Measurements from ENCODE around the gene PALD1.

The PALD1 gene

DNA sequence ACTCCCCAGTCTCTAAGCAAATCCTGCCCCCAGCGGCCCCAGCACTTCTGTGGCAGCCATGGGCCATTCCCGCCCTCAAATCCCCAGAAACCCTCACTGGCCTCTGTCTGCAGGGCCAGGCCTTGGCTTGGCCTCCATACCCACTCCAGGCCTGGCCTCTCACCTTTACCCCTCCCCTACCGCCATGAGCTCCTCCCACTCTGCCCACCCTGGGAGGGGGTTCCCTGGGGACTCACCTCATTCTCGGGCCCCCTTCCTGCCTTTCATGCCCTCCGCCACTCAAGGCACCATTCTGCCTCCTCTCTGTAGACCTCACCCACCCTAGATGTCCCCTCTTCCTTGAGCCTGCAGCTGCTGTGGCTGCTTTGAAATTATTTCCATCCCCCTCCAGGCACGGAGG is 83.0 kb downstream of the PALD1 start:
- H3K4me3 ChIP-seq (ENCODE audit: low read length) = no peak overlapping the region
- no peak for TF ChIP-seq ZNF274 (IDR thresholded peaks at IDR 0.05; ENCODE audit: low read depth, low read length)

DNA sequence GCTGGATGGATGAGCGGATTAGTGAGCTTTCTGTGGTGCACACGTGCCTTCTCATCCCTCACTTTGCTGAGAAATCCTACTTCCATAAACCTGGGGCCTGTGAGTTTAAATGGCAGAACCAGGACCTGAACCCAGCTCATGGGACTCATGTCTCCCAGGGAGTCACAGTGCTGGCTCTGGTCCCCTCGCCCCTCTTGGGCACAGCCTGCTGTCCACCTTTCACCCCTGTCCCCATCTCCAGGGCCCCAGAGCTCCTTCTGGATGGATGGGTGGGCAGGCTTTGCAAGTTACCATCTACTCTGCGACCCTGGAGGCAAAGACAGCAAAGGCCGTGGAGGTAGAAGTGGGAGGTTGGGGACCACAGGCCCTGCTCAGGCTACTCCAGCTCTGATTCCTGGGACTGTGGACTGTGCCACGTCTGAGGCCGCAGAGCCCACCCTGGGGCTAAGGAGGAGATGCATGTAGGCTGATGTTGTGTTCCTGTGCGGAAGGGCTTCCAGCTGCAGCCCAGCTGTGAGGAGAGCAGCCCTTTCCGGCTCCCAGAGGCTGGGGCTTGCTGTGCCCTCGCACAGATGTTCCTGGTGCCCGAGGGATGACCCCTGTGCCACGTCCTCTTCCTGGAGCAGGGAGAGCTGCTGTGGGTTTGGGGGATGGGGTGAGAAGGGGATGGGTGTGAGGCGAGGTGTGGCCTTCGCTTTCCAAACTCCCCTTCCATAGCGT is 83.6 kb downstream of the PALD1 start:
- no peak overlapping the region for H3K4me3 ChIP-seq (ENCODE audit: low read length)
- no peak for TF ChIP-seq ZNF274 (IDR thresholded peaks at IDR 0.05; ENCODE audit: low read depth, low read length)

DNA sequence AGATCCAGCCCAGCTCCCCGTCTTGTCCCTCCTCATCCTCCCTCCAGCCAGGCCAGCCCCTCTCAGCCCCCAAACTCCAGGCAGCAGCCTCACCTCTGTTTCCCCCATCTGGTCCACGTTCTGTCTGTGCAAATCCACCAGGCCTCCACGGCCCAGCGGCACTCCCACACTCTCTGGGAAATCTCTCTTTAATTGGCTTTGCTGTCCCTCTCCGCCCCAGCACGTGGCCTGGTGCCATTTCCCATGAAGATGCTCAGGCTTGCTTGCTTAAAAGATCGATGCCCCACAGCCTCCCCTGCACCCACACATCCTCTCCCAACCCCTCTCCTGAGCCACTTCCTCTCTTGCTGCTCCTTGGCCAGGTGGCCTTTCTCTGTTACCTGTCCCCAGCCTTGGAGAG is 84.7 kb downstream of the PALD1 start:
- H3K4me3 ChIP-seq (ENCODE audit: low read length) = no peak overlapping the region
- TF ChIP-seq ZNF274 (IDR thresholded peaks at IDR 0.05; ENCODE audit: low read depth, low read length) = no peak

DNA sequence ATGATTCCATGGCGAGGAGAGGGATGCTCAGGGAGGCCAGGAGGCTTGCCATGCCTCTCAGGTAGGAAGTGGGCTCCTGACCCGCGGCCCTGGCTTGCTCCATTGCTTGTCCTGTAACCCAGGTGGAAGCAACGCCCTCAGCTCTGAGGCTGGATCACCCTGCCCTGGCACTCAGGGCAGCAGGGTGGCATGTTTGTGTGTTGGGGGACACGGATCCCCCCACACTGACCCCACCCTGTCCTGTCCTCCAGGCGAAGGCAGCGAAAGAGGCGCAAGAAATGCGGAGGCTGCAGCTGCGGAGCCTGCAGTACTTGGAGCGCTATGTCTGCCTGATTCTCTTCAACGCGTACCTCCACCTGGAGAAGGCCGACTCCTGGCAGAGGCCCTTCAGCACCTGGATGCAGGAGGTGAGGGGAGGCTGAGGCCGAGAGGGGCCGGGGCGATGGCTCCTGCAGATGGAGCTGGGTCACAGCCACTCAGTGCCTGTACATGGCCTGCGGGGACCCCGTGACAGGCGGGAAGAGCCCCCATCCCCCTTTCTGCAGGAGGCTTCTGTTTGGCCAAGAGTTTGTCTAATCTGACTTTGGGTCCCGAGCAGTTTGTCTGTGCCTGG is 85.7 kb downstream of the PALD1 start:
- no peak overlapping the region for H3K4me3 ChIP-seq (ENCODE audit: low read length)
- TF ChIP-seq ZNF274 (IDR thresholded peaks at IDR 0.05; ENCODE audit: low read depth, low read length) = no peak

DNA sequence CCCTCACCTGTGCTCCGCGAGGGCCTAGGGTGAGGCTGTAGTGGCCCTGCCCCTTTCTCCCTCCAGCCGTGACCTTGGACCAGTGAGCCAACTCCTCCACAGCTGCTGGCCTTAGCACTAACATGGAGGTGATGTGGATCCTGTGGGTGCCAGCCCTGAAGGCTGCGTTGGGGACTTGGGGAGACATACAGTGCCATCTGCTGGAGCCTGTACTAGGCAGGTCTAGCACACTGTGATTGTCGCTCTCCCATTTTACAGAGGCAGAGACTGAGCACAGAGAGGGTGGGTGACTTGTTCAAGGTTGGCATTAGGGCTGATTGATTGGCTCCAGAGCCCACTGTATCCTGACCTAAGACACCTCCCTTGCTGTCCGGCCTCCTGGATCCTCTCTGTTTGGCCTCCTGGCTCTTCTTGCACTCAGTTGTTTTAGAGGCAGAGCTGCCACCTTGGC is 86.4 kb downstream of the PALD1 start:
- TF ChIP-seq ZNF274 (IDR thresholded peaks at IDR 0.05; ENCODE audit: low read depth, low read length) = no peak
- no peak overlapping the region for H3K4me3 ChIP-seq (ENCODE audit: low read length)

DNA sequence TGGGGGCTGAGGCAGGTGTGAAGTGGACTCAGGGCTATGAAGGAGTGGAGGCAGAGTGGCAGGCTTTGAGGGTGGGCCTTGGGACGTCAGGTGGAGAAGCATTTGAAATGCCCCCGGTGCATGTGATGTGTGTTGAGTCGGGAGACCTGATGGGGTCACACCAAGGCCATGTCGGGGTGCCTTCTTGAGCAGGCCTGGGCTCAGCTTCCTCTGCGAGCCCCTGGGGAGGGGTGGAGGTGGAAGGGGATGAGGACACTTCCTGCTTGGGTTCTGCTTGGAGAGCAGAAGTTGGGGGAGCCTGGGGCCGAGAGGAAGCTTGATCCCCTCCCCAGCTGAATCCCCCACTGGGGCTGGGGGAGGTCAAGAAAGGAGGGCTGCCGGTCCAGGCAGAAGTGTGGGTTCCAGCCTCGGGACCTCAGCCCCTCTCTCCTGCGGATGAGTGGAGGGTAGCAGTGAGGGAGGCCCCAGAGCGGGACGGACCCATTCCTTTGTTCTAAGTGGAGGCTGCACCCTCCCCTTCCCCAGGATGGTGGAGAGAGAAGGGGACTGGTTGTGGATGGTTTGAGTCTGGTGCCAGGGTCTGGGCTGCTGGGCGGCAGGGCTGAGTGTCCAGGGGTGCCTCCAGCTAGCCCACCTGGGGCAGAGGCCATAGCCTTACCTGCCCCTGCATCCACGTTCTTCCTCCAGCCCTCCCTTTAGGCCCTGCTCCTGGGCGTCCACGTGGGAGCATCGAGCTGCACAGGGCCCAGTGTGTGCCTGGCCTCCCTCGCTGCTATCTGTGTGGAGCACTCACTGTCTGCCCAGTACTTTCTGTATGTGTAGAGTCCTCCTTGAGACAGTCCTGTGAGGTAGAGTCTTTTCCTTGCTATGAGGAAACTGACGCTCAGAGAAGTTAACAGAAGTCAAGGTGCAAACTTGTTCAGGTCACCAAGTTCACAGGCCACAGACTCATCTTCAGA is 87.3 kb downstream of the PALD1 start:
- no peak for TF ChIP-seq ZNF274 (IDR thresholded peaks at IDR 0.05; ENCODE audit: low read depth, low read length)
- H3K4me3 ChIP-seq (ENCODE audit: low read length) = no peak overlapping the region

DNA sequence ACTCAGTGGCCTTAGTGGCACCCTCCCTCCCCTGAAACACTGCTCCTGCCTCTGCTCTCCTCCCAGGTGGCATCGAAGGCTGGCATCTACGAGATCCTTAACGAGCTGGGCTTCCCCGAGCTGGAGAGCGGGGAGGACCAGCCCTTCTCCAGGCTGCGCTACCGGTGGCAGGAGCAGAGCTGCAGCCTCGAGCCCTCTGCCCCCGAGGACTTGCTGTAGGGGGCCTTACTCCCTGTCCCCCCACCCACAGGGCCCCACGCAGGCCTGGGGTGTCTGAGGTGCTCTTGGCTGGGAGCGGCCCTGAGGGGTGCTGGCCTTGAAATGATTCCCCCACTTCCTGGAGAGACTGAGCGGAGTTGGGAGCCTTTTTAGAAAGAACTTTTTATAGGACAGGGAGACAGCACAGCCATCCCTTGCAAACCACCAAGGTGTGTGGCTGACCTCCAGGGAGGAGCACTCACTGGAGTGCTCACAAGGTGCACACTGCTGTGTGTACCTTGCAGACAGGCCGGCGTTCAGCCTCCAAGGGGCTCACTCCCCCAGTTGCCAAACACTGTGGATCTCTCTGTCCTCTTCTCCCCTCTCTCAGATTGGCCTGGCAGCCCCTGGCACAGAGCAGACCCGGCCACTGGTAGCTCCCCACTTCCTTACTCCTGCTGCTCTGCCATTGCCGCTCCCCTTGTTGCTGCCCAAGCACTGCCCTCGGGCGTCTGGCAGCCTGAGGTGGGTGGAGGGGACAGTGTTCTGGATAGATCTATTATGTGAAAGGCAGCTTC is 88.1 kb downstream of the PALD1 start:
- no peak overlapping the region for H3K4me3 ChIP-seq (ENCODE audit: low read length)
- no peak for TF ChIP-seq ZNF274 (IDR thresholded peaks at IDR 0.05; ENCODE audit: low read depth, low read length)

DNA sequence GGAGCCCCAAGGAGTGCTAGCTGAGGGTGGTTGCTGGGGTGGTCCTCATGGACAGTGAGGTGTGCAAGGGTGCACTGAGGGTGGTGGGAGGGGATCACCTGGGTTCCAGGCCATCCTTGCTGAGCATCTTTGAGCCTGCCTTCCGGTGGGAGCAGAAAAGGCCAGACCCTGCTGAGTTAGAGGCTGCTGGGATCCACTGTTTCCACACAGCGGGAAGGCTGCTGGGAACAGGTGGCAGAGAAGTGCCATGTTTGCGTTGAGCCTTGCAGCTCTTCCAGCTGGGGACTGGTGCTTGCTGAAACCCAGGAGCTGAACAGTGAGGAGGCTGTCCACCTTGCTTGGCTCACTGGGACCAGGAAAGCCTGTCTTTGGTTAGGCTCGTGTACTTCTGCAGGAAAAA is 89.0 kb downstream of the PALD1 start:
- H3K4me3 ChIP-seq (ENCODE audit: low read length) = no peak overlapping the region
- no peak for TF ChIP-seq ZNF274 (IDR thresholded peaks at IDR 0.05; ENCODE audit: low read depth, low read length)

DNA sequence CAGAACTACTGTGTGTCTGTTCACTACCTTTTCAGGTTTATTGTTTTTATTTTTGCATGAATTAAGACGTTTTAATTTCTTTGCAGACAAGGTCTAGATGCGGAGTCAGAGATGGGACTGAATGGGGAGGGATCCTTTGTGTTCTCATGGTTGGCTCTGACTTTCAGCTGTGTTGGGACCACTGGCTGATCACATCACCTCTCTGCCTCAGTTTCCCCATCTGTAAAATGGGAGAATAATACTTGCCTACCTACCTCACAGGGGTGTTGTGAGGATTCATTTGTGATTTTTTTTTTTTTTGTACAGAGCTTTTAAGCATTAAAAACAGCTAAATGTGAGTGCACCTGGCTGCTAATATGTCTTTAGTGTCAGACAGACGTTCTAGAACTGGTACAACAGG is 89.5 kb downstream of the PALD1 start:
- no peak overlapping the region for H3K4me3 ChIP-seq (ENCODE audit: low read length)
- TF ChIP-seq ZNF274 (IDR thresholded peaks at IDR 0.05; ENCODE audit: low read depth, low read length) = no peak

DNA sequence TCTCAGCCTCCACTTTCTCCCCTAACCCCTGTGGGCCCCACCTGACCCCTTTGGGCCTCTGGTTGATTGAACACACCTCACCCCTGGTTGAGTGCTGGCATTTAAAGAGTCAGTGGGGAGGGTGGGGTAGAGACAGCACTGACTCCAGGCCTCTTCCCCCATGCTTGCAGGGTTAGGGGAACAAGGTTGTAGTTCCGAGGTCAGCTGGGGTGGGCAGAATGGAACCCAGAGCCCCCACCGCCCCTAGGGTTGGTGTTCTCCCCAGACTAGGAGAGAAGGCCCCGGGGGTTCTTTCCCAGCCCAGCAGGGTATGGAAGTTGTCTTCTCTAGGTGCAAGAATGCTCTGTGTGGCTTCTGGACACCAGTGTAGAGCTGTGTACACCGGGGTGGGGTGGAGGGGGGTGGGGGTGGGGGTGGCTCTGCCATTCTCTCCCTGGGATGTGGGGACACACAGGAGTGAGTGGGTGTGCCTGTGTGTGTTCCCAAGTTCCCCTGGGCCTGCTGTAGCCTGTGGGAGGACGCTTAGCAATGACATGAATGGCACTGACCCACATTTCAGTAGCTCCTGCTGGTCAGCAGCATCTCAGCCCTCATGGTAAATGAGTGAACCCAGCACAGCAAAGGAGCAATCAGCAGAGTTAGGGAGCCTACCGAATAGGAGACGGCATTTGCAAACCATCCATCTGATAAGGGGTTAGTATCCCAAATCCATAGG is 90.4 kb downstream of the PALD1 start:
- TF ChIP-seq ZNF274 (IDR thresholded peaks at IDR 0.05; ENCODE audit: low read depth, low read length) = no peak
- H3K4me3 ChIP-seq (ENCODE audit: low read length) = no peak overlapping the region

DNA sequence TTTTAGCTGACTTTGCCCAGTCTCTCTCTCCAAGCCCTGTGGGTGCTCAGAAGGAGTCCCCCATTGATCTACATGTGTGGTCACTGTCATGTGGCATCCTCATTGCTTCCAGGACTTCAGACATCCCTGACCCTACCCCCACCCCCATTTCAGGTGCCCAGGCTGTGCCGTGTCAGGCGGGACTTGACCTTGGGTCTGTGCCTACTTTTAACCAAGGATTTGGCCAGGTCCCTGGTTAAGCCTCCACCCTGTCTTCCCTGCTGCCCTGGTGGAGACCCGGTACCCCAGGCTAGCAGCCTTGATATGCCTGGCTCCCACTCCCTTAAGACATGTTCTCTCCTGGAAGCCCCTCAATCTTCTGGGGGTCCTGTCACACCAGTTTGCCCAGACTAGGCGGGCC is 92.7 kb downstream of the PALD1 start:
- no peak for TF ChIP-seq ZNF274 (IDR thresholded peaks at IDR 0.05; ENCODE audit: low read depth, low read length)
- no peak overlapping the region for H3K4me3 ChIP-seq (ENCODE audit: low read length)

DNA sequence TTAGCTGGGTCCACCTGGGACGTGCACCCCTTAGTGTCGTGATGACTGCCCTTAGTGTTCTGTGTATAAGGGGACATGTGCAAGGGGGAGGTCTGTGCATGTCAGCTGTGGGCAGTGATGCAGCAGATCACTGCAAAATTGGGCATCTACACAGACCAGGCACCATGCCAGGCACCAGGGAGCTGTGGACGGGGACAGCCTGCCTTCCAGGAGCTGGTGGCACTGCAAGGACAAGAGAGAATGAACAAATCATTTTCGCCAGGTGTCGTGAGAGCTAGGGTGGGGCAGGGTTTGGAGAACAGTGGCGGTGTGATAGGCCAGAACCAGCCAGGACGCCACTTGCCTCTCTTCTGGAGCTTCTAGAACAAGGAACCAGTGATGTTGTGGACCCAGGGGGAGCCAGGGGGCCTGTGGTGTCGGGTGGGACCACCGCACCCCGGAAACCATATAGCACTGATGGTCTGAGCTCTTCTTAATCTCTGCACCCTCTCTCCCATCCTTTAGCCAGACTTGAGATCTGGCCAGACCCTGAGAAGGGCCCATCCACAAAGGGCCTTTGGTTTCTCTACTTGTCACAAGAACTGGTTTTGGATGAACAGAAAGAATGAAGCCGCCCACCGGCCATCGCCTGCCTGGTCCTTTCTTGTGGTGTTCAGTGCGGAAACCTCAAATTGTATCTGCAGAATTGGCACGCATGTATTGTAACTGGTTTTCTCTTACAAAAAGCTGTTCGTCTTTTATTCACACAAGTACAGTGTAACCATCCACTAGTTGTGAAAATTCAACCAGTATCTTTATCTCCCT is 93.3 kb downstream of the PALD1 start:
- no peak for TF ChIP-seq ZNF274 (IDR thresholded peaks at IDR 0.05; ENCODE audit: low read depth, low read length)
- no peak overlapping the region for H3K4me3 ChIP-seq (ENCODE audit: low read length)
